ENCODE measurements around the gene SP4.

The SP4 gene

DNA sequence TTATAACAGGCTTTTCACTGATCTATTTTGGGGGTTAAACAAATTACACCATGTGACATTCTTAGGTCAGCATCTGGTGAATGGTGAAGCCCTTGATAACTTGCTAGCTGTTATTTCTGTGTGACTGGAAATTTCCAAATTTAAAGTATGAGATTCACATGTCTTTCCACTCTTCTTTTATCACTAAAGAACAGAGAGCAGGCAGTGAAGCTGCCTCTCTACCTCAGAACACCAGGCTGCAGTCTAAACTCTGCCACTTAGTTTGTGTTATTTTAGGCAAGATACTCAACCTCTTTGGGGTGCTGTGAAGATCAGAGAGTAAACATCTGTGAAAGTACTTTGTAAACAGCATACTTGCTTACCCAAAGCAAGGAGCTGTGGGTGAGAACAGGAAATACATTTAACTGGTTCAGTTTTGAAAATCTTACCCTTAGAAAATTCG lies 15.5 kb upstream of the SP4 start:
- H3K27ac ChIP-seq: no peak overlapping the region
- no peak for TF ChIP-seq ZFX (IDR thresholded peaks at IDR 0.05; ENCODE audit: borderline replicate concordance)
- TF ChIP-seq, protein P1, sequence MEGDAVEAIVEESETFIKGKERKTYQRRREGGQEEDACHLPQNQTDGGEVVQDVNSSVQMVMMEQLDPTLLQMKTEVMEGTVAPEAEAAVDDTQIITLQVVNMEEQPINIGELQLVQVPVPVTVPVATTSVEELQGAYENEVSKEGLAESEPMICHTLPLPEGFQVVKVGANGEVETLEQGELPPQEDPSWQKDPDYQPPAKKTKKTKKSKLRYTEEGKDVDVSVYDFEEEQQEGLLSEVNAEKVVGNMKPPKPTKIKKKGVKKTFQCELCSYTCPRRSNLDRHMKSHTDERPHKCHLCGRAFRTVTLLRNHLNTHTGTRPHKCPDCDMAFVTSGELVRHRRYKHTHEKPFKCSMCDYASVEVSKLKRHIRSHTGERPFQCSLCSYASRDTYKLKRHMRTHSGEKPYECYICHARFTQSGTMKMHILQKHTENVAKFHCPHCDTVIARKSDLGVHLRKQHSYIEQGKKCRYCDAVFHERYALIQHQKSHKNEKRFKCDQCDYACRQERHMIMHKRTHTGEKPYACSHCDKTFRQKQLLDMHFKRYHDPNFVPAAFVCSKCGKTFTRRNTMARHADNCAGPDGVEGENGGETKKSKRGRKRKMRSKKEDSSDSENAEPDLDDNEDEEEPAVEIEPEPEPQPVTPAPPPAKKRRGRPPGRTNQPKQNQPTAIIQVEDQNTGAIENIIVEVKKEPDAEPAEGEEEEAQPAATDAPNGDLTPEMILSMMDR (IDR thresholded peaks at IDR 0.05): no peak

DNA sequence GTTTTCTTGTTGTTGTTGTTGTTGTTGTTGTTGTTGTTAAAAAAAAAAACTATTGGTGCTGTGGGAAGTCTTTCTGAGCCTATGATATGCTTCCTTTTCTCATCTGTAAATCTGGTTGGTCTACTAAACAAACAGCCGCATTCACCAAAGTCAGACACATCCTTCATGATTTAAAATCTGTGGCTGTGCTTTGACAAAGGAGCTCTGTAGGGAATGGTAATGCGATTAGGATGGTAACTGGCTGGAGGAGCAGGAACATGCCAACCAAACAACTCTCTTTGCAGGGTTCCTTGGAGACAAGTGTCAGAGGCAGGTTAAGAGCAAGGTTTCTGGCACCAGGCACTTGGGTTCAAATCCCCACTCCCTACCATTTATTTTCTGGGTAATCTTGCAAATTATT lies 14.9 kb upstream of the SP4 start:
- H3K27ac ChIP-seq: no peak overlapping the region
- TF ChIP-seq ZFX (IDR thresholded peaks at IDR 0.05; ENCODE audit: borderline replicate concordance): no peak
- TF ChIP-seq, protein P1 (IDR thresholded peaks at IDR 0.05): no peak

DNA sequence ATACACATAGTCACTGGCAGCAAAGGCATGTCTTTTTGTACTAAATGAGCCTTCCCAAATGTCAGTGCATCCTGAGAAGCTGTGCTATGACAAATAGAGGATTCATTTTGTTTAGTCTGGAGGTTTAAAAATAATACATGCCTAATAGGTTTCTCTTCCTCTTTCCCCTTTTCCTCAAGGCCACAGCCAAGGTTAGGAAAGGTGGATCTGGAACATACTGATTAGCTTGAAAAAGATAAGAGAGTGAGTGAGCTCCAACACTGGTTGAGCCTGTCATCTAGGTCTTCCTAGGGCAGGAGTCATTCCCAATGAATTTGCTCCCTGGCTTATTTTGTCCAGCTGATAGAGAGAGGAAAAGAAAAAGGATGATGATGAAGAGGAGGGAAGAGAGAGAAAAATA lies 14.4 kb upstream of the SP4 start:
- TF ChIP-seq ZFX (IDR thresholded peaks at IDR 0.05; ENCODE audit: borderline replicate concordance): no peak
- TF ChIP-seq, protein P1 (IDR thresholded peaks at IDR 0.05): no peak

DNA sequence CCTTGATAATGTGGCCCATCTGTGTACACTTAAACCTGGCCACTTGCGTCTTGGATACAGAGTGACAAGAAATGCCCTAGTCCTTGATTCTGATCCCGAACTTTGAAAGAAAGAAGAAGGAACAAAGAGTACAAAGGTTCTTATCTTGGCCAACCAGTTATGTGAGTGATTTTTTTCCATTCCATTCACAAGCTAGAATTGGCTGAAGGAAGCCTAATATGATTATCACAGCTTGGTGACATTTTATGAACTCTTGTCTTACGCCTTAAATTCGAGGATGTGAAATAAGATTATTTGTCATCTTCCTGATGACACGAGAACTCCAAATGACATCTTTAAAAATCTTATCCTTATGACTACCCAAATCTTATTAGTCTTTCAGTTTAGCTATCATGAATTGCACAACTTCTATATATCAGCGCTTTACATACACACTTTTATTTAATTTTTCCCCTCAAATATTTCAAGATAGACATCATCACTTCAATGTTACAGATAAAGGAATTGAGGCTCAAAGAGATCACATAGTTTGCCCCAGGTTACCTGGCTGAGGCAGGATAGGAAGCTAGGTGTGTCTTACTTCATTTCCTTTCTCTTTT lies 13.0 kb upstream of the SP4 start:
- H3K27ac ChIP-seq: no peak overlapping the region
- TF ChIP-seq ZFX (IDR thresholded peaks at IDR 0.05; ENCODE audit: borderline replicate concordance): no peak
- TF ChIP-seq, protein P1 (IDR thresholded peaks at IDR 0.05): no peak

More for the DNA sequence above, 14.4 kb upstream of the SP4 start:
- no peak overlapping the region for H3K27ac ChIP-seq

DNA sequence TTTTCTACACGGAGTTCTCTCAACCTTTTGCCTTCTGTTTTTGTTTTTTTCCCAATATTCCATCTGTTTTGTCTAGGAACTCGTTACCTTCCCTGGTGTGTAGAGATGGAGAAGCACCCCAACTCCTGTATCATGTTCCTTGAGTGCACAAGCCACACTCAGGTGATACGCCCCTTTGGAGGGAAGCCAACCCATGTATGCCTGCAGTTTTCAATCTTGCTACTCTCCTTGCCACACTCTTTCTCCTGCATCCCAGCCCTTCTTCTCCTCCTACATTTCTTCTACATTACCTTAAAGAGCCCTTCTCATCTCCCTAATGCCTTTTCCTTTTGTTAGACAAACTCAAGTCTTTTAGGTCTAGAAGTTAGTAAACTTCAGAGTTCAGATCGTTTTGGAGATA lies 10.2 kb upstream of the SP4 start:
- no peak overlapping the region for H3K27ac ChIP-seq
- TF ChIP-seq ZFX (IDR thresholded peaks at IDR 0.05; ENCODE audit: borderline replicate concordance): no peak
- TF ChIP-seq, protein P1 (IDR thresholded peaks at IDR 0.05): no peak

DNA sequence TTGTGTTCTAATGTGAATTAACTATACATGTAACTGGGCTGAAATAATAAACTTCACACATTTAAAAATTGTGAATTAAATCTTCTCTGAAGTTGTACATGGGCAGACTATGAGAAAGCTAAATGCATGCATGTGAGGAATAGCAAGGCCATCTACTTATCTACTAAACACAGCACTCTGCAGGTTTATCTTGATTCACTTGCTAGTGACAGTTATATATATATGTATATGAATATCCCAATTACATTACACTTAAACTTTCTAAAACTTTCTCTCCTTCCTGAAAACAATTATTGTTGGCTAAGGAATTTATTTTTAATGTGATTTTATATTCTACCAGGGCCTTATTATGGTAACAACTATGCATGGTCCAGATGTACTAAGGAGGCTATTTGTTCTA lies 5.1 kb upstream of the SP4 start:
- TF ChIP-seq ZFX (IDR thresholded peaks at IDR 0.05; ENCODE audit: borderline replicate concordance): no peak
- TF ChIP-seq, protein P1 (IDR thresholded peaks at IDR 0.05): no peak
- no peak overlapping the region for H3K27ac ChIP-seq

DNA sequence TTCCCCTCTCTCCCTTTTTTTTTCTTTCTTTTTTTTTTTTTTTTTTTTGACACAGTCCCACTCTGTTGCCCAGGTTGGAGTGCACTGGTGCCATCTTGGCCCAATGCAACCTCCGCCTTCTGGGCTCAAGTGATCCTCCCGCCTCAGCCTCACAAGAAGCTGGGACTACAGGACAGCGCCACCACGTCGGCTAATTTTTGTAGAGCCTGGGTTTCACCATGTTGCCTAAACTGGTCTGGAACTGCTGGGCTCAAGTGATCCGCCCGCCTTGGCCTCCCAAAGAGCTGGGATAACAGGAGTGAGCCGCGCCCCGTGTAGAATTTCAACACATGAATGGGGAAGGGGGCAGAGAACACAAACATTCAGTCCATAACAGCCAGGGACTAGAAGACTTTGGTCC lies 2.6 kb upstream of the SP4 start:
- TF ChIP-seq, protein P1 (IDR thresholded peaks at IDR 0.05): no peak
- TF ChIP-seq ZFX (IDR thresholded peaks at IDR 0.05; ENCODE audit: borderline replicate concordance): no peak
- H3K27ac ChIP-seq: no peak overlapping the region

Measured in 22Rv1 (cell line).